Measurements from ENCODE around the gene CGNL1.

The CGNL1 gene

GRCh38 chr15:57500256-57500655, 124.0 kb downstream of the CGNL1 start:
- no peak for DNase-seq

- no peak for DNase-seq
Measured at GRCh38 chr15:57500979-57501576, 124.8 kb downstream of the CGNL1 start.

DNA sequence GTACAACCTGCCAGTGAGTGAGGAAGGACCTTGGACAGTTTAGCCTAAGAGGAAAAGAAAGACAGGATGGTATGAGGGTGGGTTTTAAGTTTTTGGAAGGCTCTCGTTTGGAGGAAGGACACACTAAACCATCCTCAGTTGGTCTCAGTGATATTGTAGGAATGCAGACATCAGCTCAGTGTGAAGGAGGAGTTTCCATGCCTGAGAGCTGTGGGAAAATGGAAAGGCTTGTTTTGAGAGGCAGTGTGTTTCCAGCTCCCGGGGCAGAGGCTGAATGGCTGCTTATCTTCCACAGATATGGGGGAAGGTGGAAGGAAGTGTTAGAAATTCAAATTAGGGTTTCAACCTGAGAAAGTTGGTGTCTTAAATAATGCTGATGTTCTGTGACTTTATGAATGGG, 125.8 kb downstream of the CGNL1 start:
- no peak for DNase-seq

DNA sequence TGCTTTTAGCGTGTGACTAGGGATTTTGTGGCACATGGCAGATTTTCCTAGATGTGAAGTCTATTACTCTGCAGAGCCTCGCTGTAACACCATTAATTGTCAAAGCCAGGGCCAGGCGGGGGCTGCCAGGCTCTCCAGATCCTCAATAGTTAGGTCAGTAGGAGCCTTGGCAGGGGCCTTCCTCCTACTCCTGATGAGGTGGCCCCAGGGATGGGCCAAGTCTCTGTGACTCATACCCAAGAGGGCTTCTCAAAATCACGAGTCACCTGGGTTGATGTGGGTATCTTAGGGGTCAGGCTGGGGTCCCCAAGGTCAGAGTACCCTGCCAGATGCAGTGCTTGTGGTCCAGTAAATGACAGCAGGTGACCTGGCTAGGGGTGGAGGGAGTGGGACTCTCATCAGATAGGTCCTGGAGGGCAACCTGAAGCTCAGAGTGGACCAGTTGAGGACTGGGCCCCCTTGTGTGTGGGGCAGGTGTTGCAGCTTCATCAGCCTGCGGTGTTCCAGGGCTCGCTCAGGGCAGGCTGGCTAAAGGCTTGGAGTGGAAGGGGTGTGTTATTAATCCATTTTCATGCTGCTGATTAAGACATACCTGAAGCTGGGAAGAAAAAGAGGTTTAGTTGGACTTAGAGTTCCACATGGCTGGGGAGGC, 126.9 kb downstream of the CGNL1 start:
- no peak for DNase-seq

DNA sequence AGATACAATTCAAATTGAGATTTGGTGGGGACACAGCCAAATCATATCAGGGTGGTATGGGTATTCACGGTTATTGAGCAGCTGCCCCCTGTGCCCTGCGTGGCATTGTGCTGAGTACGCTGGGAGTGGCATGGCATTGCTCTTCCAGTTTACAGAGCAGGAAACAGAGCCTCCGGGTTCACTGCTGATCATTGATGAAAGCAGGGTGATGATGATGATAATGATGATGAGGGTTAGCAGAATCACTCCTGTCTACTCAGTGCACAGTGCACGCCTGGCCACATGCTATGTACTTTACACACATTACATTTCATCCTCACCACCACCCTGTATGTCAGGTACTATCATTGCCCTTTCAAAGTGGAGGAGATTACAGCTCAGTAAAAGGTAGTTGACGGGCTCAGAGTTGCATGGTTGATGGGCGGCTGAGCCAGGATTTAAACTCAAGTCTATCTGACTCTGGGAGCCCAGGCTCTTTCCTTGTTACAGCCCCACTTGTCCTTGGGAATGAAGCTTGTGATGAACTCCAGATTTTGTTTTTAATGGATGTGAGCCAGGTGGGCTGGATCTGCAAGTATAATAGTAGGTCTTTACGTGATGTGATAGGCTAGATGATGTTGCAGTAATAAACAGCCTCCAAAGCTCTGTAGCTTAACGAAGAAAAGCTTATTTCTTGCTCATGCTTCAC, 127.8 kb downstream of the CGNL1 start:
- no peak for DNase-seq

DNA sequence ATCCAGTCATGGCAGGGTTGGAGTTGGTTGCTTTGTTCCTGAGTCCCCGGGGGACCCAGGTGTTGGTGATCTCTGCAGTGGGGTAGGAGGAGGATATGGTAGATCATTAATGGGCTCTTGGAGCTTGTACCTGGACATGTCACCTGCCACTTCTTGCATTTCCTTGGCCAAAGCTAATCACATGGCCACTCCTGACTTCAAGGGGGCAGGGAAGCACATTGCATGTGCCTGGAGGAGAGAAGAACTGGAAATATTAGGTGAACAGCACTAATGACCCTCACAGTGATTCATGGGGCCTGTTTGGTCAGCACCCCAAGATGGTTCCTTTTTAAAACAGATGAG, 128.3 kb downstream of the CGNL1 start:
- no peak for DNase-seq

GRCh38 chr15:57505056-57505715, 128.9 kb downstream of the CGNL1 start:
- DNase-seq = no peak

DNA sequence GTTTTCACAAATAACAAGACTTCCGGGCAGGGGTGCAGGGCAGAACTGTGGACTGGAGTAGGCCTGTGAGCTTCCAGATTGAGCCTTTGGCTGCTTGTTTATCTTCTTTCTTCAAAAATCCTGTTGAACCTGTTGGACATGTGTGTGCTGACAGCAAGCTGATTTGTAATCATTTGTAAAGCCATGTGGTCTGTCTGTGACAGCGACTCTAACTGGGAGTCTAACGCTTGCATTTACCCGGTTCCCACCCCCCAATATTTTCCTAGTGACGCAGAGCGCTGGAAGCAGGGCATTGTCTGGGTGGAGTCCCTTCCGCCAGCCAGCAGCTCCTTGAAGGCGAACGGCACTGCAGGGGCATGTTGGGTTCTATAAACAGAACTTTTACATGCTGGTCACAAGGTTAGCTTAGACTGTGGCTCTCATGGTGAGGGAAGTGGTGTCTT, 129.7 kb downstream of the CGNL1 start:
- DNase-seq = no peak

- no peak for DNase-seq
Measured at GRCh38 chr15:57506422-57506821, 130.1 kb downstream of the CGNL1 start.

GRCh38 chr15:57507111-57507510, 130.8 kb downstream of the CGNL1 start:
- no peak for DNase-seq

- DNase-seq = no peak
Measured at GRCh38 chr15:57509126-57509525, 132.8 kb downstream of the CGNL1 start.

DNA sequence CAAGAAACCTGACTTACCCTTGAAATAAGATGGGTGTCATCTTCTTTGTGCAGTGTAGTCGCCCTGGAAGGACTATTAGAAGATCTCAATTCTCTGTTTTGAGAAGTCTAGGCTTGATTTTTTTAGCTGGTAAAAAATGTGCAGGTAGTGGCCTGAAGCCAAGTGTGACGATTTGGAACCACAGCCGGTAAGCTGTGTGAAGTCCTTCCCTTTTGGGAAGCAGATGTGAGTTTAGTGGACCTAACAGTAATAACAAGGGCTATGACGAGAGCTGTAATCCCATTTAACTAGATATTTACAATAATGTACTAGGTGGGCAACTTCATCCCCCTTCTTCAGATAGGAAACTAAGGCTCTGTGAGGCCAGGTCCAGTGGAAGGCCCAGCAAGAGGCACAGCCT, 133.7 kb downstream of the CGNL1 start:
- no peak for DNase-seq

GRCh38 chr15:57510647-57511046, 134.3 kb downstream of the CGNL1 start:
- no peak for DNase-seq

GRCh38 chr15:57516327-57517029, 140.2 kb downstream of the CGNL1 start:
- DNase-seq = no peak

DNA sequence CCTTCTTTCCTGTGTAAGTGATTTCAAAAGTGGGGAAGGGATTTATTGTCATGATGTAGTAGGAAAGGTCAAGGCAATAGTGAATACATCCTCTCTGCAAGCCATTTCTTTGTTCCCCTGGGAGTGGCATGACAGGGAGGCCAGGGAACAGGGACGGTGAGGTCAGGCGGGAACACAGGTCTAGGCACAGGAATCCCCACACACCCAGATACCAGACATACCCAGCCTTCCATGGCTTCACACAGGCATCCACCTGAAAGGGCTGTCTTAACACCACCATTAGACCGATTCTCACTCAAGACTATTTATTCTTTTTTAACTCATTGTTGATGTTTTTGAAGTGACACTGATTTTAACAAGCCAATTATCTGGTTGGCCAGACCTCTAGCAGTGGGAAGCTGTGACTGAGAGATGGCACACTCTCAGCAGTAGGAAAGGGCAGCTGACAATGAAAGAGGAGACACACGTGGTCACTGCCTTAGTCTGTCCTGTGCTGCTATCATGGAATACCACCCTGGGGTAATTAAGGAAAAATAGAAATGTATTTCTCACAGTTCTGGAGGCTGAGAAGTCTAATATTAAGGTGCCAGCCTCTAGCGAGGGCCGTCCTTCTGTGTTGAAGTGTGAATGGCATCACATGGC, 140.8 kb downstream of the CGNL1 start:
- DNase-seq = no peak

- no peak for DNase-seq
Measured at GRCh38 chr15:57518779-57519405, 142.6 kb downstream of the CGNL1 start.

DNA sequence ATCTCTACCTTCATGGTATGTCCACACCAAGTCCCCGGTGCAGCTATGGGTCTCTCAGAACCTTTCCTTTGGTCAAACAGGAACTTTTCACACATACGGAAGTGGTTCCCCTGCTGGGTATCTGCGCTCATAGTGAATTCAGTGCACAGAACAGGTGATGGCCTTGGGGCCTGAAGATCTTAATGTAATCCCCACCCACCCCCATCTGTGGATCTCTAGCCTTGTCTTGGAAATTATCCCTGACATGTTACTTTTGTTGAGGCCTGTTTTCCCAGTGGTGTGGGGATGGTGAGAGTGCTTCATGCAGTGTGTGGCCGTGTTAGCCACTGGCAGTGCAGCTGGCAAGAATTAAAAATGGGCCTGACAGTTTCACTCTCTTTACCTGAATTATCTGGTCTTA, 143.5 kb downstream of the CGNL1 start:
- no peak for DNase-seq

DNA sequence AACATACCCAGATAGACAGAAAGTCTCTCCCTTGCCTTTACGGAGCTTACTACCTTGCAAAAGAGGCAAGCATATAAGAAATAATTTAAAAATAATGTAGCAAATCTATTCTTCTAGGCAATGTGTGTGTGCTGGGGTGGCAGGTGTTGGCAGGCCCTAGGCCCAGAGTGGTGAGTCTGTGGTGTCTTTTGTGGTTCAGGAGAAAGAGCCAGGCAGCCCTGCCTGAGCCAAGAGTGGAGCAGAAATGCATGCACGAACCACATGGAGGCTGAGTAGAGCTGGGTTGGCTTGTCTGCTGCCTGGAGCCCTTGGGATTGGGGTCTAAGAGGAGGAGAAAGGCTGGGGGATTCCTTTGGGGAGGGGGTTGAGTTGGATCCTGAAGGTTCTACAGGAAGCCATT, 145.2 kb downstream of the CGNL1 start:
- DNase-seq = no peak

DNA sequence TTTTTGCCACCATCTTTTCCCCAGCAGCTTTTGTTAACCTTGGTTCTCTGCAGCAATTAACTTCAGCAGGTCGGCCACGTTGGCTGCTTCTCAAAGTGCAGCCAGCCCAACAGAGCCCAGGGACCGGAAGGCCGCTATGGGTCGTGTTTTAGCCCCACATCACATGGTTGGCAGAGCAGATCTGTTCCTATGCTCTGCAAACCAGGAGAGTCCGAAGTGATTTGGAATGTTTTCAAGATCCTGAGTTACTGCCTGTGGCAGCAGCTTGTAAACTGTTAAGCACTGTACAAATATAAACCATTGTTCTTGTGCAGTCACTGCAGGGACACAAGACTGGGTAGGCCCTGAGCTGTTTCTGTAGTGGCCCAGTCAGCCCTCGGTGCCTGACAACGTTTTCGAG, 145.8 kb downstream of the CGNL1 start:
- no peak for DNase-seq

- DNase-seq = no peak
Measured at GRCh38 chr15:57525581-57525980, 149.3 kb downstream of the CGNL1 start.

GRCh38 chr15:57526076-57526475, 149.8 kb downstream of the CGNL1 start:
- DNase-seq = no peak

DNA sequence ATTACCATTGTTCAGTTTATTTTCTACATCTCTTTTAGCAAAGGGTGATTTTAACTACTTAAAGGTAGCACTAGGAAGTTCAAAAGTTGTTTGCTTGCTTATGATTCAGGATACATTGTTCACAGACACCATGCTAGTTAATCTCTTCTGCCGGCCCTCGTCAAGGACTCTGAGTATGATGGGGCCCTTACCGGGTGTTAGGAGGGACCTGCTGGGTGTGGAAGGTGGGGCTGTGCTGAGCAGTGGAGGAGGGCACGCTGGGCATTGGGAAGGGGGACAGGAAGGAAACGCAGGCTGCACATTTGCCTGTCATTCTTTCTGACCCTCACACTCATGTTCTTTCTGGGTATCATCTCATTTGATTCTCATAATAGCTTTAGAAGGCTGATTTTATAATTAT, 150.3 kb downstream of the CGNL1 start:
- no peak for DNase-seq

All from activated CD4-positive, alpha-beta T cell treated with anti-CD3 and anti-CD28 coated beads, Interleukin-10, Interleukin-2, amounts not matched to agents 100 ng/mL and 50 ng/mL, durations not matched to agents 16 hours and 8 hours (primary cell).